Upper lobe of left lung (tissue), 4 donors: ENCODE data around the gene PIWIL4.

Experiments
- CTCF ChIP-seq, 6 experiments: fragments of 450-650 bp in 4 of 6; fragments of 200-600 bp in 2 of 6; sonication (generic) in 2 of 6; IDR thresholded peaks; one replicate each; pipeline ENCODE4 v1.5.1; 2016 to 2019; ENCODE audit warnings: antibody characterized with exemption in 6 of 6
- POLR2A ChIP-seq, 4 donors: fragments of 450-650 bp; IDR thresholded peaks; one replicate each; pipeline ENCODE4 v1.5.1; 2016 to 2017; ENCODE audit warnings: antibody characterized with exemption in 4 of 4, mild to moderate bottlenecking in 2 of 4
- POLR2AphosphoS5 ChIP-seq, 2 donors: sonication (generic); formaldehyde crosslinking; IDR thresholded peaks; one replicate each; pipeline ENCODE4 v1.5.1; 2017; ENCODE audit warnings: antibody characterized with exemption in 2 of 2

- TF ChIP-seq CTCF (IDR thresholded peaks at IDR 0.05) (no peak), POLR2A (IDR thresholded peaks at IDR 0.05) (no peak), POLR2AphosphoS5 (IDR thresholded peaks at IDR 0.05) (no peak)
These were observed 21.7 kb upstream of the PIWIL4 start for GRCh38 chr11:94545264-94546161.
